Mucosa of stomach (tissue), 1 donor: ENCODE data around the gene CBX1.

ENCODE experiments used
- H3K27me3 ChIP-seq: one replicate; pipeline ENCODE4 v1.7.0; 2013; ENCODE audit warnings: mild to moderate bottlenecking, low read length; ENCODE audit not compliant: control insufficient read depth, insufficient read depth
- H3K36me3 ChIP-seq: one replicate; pipeline ENCODE4 v1.7.0; 2013; ENCODE audit warnings: low read length; ENCODE audit not compliant: control insufficient read depth, insufficient read depth
- H3K4me1 ChIP-seq: one replicate; pipeline ENCODE4 v1.7.0; 2013; ENCODE audit warnings: mild to moderate bottlenecking, low read length; ENCODE audit not compliant: control insufficient read depth, insufficient read depth
- H3K4me3 ChIP-seq: one replicate; pipeline ENCODE4 v1.7.0; 2013; ENCODE audit warnings: low read length
- H3K9ac ChIP-seq: one replicate; pipeline ENCODE4 v1.7.0; 2013; ENCODE audit warnings: mild to moderate bottlenecking, low read length, moderate library complexity
- H3K9me3 ChIP-seq: one replicate; pipeline ENCODE4 v1.7.0; 2013; ENCODE audit warnings: mild to moderate bottlenecking, low read length, moderate library complexity; ENCODE audit not compliant: control insufficient read depth
- donor health status: Pancreatic carcinoma.

Gene CBX1

GRCh38 chr17:48054238-48055185 lies 46.8 kb downstream of the CBX1 start:
- Histone ChIP-seq H3K9ac (no peak overlapping the region), H3K9me3 (no peaks in the 10 kb centered on the region), H3K4me3 (no peak overlapping the region), H3K4me1 (peaks cover 61% of the 10 kb centered on the region), H3K36me3 (peaks cover 30% of the 10 kb centered on the region), H3K27me3 (no peaks in the 10 kb centered on the region)

- Histone ChIP-seq H3K9ac (peak overlapping the region; percentile 24), H3K4me1 (peaks cover 62% of the 10 kb centered on the region), H3K27me3 (no peaks in the 10 kb centered on the region), H3K9me3 (no peaks in the 10 kb centered on the region), H3K36me3 (peaks cover 25% of the 10 kb centered on the region), H3K4me3 (no peak overlapping the region)
Measured at GRCh38 chr17:48053758-48054237, 47.5 kb downstream of the CBX1 start.

GRCh38 chr17:48052956-48053757 lies 48.1 kb downstream of the CBX1 start:
- H3K9ac ChIP-seq = peak overlapping the region; percentile 24
- H3K4me3 ChIP-seq = no peak overlapping the region
- H3K4me1 ChIP-seq = peaks cover 62% of the 10 kb centered on the region
- peaks cover 18% of the 10 kb centered on the region for H3K36me3 ChIP-seq
- no peaks in the 10 kb centered on the region for H3K9me3 ChIP-seq
- H3K27me3 ChIP-seq = no peaks in the 10 kb centered on the region

GRCh38 chr17:48051706-48052486 lies 49.4 kb downstream of the CBX1 start:
- H3K9me3 ChIP-seq = no peaks in the 10 kb centered on the region
- H3K27me3 ChIP-seq = no peaks in the 10 kb centered on the region
- no peak overlapping the region for H3K4me3 ChIP-seq
- H3K36me3 ChIP-seq = peaks cover 7% of the 10 kb centered on the region
- peaks cover 66% of the 10 kb centered on the region for H3K4me1 ChIP-seq
- peak overlapping the region; percentile 41 for H3K9ac ChIP-seq

GRCh38 chr17:48051283-48051682 lies 50.0 kb downstream of the CBX1 start:
- Histone ChIP-seq H3K4me3 (no peak overlapping the region), H3K9me3 (no peaks in the 10 kb centered on the region), H3K9ac (peak overlapping the region; percentile 41), H3K27me3 (no peaks in the 10 kb centered on the region), H3K4me1 (peaks cover 72% of the 10 kb centered on the region), H3K36me3 (peaks cover 7% of the 10 kb centered on the region)

DNA sequence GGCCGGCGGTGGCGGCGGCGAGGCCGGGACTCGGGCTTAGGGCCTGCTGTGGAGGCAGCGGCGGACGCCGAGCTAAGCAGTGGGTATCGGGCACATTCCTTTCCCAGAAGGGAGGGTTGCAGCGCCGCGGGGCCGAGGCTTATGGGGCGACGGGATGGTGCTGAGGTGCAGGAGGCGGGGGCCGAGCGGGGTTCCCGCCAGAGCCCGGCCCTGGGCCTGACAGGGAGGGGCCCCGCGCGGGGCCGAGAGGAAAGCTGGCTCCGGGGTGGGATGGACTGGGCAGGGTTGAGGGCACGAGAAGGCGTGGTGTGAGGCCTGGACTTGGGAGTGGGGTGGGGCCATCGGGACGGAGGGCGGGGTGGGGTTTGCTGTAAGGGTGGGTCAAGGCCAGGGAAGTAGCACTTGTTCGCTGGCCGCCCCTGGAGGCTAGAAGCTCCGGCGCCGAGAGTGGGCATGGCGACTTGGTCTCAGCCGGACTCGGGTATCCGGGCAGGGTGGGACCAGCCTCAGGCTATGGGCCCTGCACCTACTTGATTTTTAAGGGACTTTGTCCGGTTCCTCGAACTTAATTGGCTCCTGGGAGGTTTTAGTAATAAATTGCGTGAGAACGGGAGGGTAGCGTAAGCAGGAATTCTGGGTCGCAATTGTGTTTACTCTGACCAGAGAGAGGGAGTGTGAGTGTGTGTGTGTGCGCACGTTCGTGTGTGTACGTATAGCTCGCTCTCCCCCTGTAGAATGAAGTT lies 52.7 kb downstream of the CBX1 start:
- Histone ChIP-seq H3K4me1 (peaks cover 59% of the 10 kb centered on the region), H3K27me3 (no peaks in the 10 kb centered on the region), H3K4me3 (peak overlapping the region; percentile 29), H3K9me3 (no peaks in the 10 kb centered on the region), H3K36me3 (peaks cover 2% of the 10 kb centered on the region), H3K9ac (peak overlapping the region; percentile 78)

GRCh38 chr17:48047741-48048383 lies 53.4 kb downstream of the CBX1 start, which contains the start of gene NFE2L1:
Gene NFE2L1 (plus strand): TSS chr17:48048359. CDS start chr17:48051119, 2,760 bp downstream.
- Histone ChIP-seq H3K36me3 (no peaks in the 10 kb centered on the region), H3K4me1 (peaks cover 52% of the 10 kb centered on the region), H3K9me3 (no peaks in the 10 kb centered on the region), H3K27me3 (no peaks in the 10 kb centered on the region), H3K4me3 (peak within 1 kb of the TSS; percentile 88), H3K9ac (peak within 1 kb of the TSS; percentile 82)

DNA sequence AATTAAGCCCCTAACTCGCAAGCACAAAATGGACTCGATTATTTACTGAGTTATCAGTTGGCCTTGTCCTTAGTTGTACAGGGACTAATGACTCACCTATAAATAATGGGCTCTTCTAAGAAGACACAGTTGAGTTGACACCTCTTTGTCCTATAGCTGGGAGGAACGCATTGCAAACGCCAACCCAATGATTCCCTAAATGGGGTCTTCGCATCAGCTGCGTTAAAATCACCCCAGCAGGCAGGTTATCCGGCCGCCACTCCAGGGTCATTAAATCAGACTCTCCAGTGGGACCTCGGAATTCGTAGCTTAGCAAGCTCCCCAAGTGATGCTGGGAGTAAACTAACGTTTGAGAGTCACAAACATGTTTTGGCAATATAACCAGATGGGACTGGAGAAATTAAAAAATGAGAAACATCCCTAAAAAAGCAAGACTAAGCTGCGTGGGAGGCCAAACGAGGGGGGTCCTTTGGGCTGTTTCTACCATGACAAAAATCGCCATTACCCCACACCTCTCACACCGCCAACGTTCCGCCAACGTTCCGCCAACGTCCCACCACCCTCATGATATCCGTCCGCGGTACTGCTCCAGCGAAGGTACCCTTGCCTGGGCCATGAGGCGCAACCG lies 54.1 kb downstream of the CBX1 start:
- Histone ChIP-seq H3K4me1 (peaks cover 46% of the 10 kb centered on the region), H3K9me3 (no peaks in the 10 kb centered on the region), H3K36me3 (no peaks in the 10 kb centered on the region), H3K9ac (peak overlapping the region; percentile 82), H3K27me3 (no peaks in the 10 kb centered on the region), H3K4me3 (peak overlapping the region; percentile 88)

DNA sequence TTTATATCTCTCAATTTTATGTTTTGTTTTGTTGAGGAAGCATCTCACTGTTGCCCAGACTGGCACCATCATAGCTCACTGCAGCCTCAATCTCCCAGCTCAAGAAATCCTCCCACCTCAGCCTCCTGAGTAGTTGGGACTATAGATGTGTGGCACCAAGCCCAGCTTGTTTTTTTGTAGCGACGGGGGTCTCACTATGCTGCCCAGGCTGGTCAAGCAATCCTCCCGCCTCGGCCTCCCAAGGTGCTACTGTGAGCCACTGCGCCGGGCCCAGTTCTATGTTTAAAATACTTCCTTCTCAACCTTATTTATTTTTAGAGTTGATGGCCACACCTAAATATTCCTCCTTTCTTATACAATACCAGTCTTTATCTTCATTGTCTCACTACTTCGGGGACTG lies 55.0 kb downstream of the CBX1 start:
- Histone ChIP-seq H3K36me3 (no peaks in the 10 kb centered on the region), H3K27me3 (no peaks in the 10 kb centered on the region), H3K4me1 (peaks cover 36% of the 10 kb centered on the region), H3K9ac (no peak overlapping the region), H3K4me3 (no peak overlapping the region), H3K9me3 (no peaks in the 10 kb centered on the region)

DNA sequence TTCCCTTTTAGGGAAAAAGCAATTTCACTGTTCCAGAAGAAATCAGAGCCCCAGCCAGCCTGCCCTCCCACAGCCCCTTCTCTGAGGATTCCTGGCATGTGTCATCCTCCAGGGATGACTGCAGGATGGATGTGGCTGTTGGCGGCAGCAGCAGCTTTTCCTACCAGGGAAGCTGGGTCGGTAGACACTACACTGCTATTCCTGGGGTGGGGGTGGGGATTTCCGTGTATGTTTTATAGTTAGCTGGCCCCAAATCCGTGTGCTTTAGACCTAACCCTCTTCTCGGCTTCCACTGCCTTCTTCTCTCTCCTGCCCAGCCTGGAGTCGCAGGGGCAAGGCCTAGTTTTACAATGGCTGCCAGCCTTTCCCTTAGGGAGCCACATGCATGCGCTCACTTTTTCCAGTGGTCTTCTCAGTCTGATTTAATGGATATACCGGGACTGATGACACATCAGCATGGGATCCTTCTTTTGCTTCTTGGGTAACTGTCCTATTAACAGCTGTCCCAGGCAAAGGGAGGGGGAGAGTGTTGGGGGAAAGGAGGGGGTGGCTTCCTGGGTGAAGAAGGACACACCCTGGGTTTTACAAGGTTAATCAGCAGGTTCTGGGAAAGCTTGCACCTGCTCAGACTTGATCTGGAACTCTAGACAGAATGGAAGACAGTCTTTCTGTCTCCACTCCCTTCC lies 55.8 kb downstream of the CBX1 start:
- no peaks in the 10 kb centered on the region for H3K9me3 ChIP-seq
- H3K4me1 ChIP-seq = peaks cover 28% of the 10 kb centered on the region
- no peaks in the 10 kb centered on the region for H3K27me3 ChIP-seq
- no peak overlapping the region for H3K4me3 ChIP-seq
- H3K36me3 ChIP-seq = no peaks in the 10 kb centered on the region
- no peak overlapping the region for H3K9ac ChIP-seq
